ENCODE results near the gene BZW2. TPM values are rescaled to one million over a fixed set of nuclear protein-coding genes. Genes with fewer than 3 reads are reported as not detected.

Gene BZW2
- total RNA-seq, 4 donors from 2014 or later = 86.6 to 145 (median 123) TPM

DNA sequence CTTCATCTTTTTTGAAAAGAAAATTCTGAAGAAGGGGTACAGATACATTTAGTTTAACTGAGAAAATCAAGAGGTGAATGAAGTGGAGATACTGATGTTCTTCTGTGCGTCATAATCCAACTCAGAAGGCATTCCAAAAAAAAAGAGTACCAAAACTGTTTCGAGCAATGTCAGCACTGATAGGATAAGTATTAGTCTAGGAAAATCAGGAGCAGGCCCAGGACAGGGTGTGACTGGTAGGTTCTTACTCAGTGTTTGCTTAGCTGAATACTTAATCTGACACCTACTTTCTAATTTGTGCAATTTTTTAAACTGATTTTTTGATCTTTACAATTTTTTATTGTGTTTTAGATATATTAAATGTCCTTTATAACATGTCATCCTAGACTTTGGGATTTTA is 4.3 kb downstream of the BZW2 start:
- Histone ChIP-seq H3K27ac (peak overlapping the region; percentile 70 to 98 (median 96)), H3K9me3 (no peaks in the 10 kb centered on the region), H3K4me1 (peaks cover 57 to 59% of the 10 kb centered on the region in 2 donors), H3K36me3 (no peaks in the 10 kb centered on the region), H3K4me3 (no peak overlapping the region), H3K27me3 (no peaks in the 10 kb centered on the region)
- DNase-seq (no peak), ATAC-seq (no peak)
- in situ Hi-C loops (cut with MboI; ENCODE audit: low sequenced_read_pairs in 4 of 4) = no loop called here
- intact Hi-C loops (cut with DNase I; ENCODE audit: low total_unique reads) = no loop called here
- TF ChIP-seq POLR2A (IDR thresholded peaks at IDR 0.05) = no peak
- TF ChIP-seq, protein P1, sequence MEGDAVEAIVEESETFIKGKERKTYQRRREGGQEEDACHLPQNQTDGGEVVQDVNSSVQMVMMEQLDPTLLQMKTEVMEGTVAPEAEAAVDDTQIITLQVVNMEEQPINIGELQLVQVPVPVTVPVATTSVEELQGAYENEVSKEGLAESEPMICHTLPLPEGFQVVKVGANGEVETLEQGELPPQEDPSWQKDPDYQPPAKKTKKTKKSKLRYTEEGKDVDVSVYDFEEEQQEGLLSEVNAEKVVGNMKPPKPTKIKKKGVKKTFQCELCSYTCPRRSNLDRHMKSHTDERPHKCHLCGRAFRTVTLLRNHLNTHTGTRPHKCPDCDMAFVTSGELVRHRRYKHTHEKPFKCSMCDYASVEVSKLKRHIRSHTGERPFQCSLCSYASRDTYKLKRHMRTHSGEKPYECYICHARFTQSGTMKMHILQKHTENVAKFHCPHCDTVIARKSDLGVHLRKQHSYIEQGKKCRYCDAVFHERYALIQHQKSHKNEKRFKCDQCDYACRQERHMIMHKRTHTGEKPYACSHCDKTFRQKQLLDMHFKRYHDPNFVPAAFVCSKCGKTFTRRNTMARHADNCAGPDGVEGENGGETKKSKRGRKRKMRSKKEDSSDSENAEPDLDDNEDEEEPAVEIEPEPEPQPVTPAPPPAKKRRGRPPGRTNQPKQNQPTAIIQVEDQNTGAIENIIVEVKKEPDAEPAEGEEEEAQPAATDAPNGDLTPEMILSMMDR (IDR thresholded peaks at IDR 0.05 in 4 of 5, conservative IDR thresholded peaks at IDR 0.05 in 1 of 5) = no peak

DNA sequence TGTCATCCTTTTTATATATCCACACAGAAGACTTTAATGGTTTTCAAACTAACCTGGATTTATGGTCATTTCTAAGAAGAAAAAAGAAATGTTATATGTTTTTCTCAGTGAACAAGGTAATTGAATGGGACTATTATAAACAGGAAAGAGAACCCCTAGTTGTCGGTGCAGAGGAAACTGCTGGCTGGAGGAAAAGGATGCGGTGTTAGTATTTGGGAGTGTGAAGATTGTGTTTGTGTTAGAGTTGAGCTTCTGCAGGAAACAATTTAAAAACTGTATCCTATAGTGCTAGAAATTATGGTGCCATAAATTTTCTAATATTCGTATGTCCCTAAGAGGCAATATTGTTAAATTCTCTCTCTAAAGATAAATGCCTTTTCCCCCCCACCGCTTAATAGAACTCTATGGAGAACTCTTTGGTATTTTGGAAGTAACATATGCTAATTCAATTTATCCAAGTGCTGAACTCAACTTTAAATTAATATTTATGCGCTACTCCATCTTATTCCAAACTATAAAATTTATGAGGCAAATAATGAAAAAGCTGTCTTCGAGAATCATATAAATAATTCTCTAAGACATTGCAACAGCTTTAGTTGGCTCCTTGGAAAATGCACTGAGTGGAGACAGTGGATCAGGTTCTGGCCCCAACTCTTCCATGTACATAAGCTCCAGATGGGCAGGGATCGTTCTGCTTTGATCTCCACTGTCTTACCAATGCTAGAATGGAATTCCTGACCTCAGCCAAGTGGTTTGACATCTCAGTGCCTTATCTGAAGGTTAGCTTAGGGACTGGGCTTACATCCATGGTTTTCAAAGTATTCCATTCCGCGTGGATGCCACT is 5.6 kb downstream of the BZW2 start:
- Histone ChIP-seq H3K4me1 (peaks cover 60 to 63% of the 10 kb centered on the region in 2 donors), H3K27ac (peak overlapping the region; percentile 70 to 98 (median 96)), H3K9me3 (no peaks in the 10 kb centered on the region), H3K36me3 (no peaks in the 10 kb centered on the region), H3K4me3 (no peak overlapping the region), H3K27me3 (no peaks in the 10 kb centered on the region)
- peak in 1 of 2 donors; percentile 22 for ATAC-seq
- no peak for DNase-seq
- in situ Hi-C loops (cut with MboI; ENCODE audit: low sequenced_read_pairs in 4 of 4) = no loop called here
- intact Hi-C loops (cut with DNase I; ENCODE audit: low total_unique reads) = no loop called here
- TF ChIP-seq, protein P1 (IDR thresholded peaks at IDR 0.05 in 4 of 5, conservative IDR thresholded peaks at IDR 0.05 in 1 of 5) = no peak
- no peak for TF ChIP-seq POLR2A (IDR thresholded peaks at IDR 0.05)

DNA sequence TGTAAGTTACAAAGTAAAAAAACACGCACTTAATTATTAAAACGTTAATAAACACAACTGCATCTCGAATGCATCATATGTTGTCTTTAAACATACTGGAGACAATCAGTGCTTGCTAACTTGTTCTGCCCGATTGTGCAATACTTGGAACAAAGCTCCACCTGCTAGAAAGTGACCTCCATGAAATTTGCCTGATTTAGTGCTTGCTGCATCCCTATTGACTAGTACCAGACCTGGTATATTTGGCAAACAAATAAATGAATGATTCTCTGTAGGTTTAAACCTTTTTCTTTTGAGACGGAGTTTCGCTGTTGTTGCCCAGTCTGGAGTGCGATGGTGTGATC is 6.2 kb downstream of the BZW2 start:
- H3K27me3 ChIP-seq = no peaks in the 10 kb centered on the region
- ATAC-seq = peak; percentile 75 to 76
- H3K4me1 ChIP-seq = peaks cover 57 to 64% of the 10 kb centered on the region in 2 donors
- in situ Hi-C loops (cut with MboI; ENCODE audit: low sequenced_read_pairs in 4 of 4) = no loop called here
- peak in 1 of 2 donors; percentile 39 for DNase-seq
- H3K36me3 ChIP-seq = no peaks in the 10 kb centered on the region
- intact Hi-C loops (cut with DNase I; ENCODE audit: low total_unique reads) = no loop called here
- TF ChIP-seq, protein P1 (IDR thresholded peaks at IDR 0.05 in 4 of 5, conservative IDR thresholded peaks at IDR 0.05 in 1 of 5) = no peak
- no peak for TF ChIP-seq POLR2A (IDR thresholded peaks at IDR 0.05)
- H3K27ac ChIP-seq = peak overlapping the region; percentile 70 to 98 (median 96)
- H3K4me3 ChIP-seq = no peak overlapping the region
- H3K9me3 ChIP-seq = no peaks in the 10 kb centered on the region

DNA sequence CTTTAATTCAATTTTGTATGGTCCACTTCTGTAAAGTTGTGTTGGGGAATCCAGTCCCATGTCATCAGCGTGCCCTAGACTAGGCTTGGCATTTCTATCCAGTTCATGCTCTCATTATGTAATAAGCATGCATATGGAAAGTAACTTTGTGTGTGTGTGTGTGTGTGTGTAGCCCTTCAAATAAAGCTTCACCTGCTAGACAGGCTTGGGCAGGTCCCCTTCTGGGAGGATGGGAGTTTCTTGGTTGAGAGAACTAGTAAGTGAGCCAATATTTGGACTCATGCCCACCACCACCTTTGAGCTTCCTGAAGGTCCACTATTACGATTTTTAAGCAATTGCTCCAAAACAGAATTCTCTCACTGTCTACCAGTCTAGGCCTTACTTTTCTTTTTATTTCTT is 6.9 kb downstream of the BZW2 start:
- H3K4me1 ChIP-seq = peaks cover 57 to 64% of the 10 kb centered on the region in 2 donors
- peak overlapping the region; percentile 70 to 98 (median 96) for H3K27ac ChIP-seq
- intact Hi-C loops (cut with DNase I; ENCODE audit: low total_unique reads) = no loop called here
- in situ Hi-C loops (cut with MboI; ENCODE audit: low sequenced_read_pairs in 4 of 4) = no loop called here
- no peak for ATAC-seq
- H3K9me3 ChIP-seq = no peaks in the 10 kb centered on the region
- no peak overlapping the region for H3K4me3 ChIP-seq
- no peaks in the 10 kb centered on the region for H3K36me3 ChIP-seq
- no peaks in the 10 kb centered on the region for H3K27me3 ChIP-seq
- TF ChIP-seq, protein P1 (IDR thresholded peaks at IDR 0.05 in 4 of 5, conservative IDR thresholded peaks at IDR 0.05 in 1 of 5) = no peak
- TF ChIP-seq POLR2A (IDR thresholded peaks at IDR 0.05) = no peak
- DNase-seq = no peak
